ENCODE data around the gene SLC25A31. TPM values are rescaled to one million over a fixed set of nuclear protein-coding genes. Genes with fewer than 3 reads are reported as not detected.
A peak's percentile ranks its signal among the peaks of the same experiment; 100 is the strongest.

Gene SLC25A31
- total RNA-seq, 1 experiment from 2014 or later = not detected

GRCh38 chr4:127759228-127759820 lies 29.1 kb downstream of the SLC25A31 start:
- TF ChIP-seq EZH2 (IDR thresholded peaks at IDR 0.05; ENCODE audit: low read depth) (no peak), CTCF (conservative IDR thresholded peaks at IDR 0.05) (no peak)
- H3K36me3 ChIP-seq (ENCODE audit: low read depth) = no peaks in the 10 kb centered on the region
- no peak overlapping the region for H2AFZ ChIP-seq
- H3K9me3 ChIP-seq (ENCODE audit: insufficient read depth, low read depth) = no peaks in the 10 kb centered on the region
- DNase-seq = no peak
- no peaks in the 10 kb centered on the region for H3K27me3 ChIP-seq (ENCODE audit: insufficient read depth, low read depth)
- H3K4me2 ChIP-seq = no peak overlapping the region
- no peaks in the 10 kb centered on the region for H3F3A ChIP-seq (ENCODE audit: insufficient read depth, low read depth)
- ChIA-PET CTCF (no interaction called here), POLR2A (ENCODE audit: unreplicated experiment) (no interaction called here)
- H3K27ac ChIP-seq = no peak overlapping the region
- no peaks in the 10 kb centered on the region for H3K4me1 ChIP-seq (replicated peaks; ENCODE audit: insufficient read depth)
- H3K4me3 ChIP-seq = no peak overlapping the region
- intact Hi-C loops (cut with micrococcal nuclease; ENCODE audit: unreplicated experiment) = no loop called here
- H4K20me1 ChIP-seq (ENCODE audit: insufficient read depth) = no peaks in the 10 kb centered on the region
- no peaks in the 10 kb centered on the region for H3K79me2 ChIP-seq (ENCODE audit: low read depth)
- H3K9me2 ChIP-seq (ENCODE audit: insufficient read depth) = no peaks in the 10 kb centered on the region
- BruUV-seq (replicated peaks) = no TSS peak

GRCh38 chr4:127759893-127760292 lies 29.7 kb downstream of the SLC25A31 start:
- ChIA-PET CTCF (no interaction called here), POLR2A (ENCODE audit: unreplicated experiment) (no interaction called here)
- peak overlapping the region; percentile 56; the same call in 1 of the 2 replicates for H2AFZ ChIP-seq
- no peak overlapping the region for H3K4me2 ChIP-seq
- no peaks in the 10 kb centered on the region for H3K27me3 ChIP-seq (ENCODE audit: insufficient read depth, low read depth)
- H3K9me2 ChIP-seq (ENCODE audit: insufficient read depth) = no peaks in the 10 kb centered on the region
- H3K27ac ChIP-seq = no peak overlapping the region
- no peaks in the 10 kb centered on the region for H3K36me3 ChIP-seq (ENCODE audit: low read depth)
- no peak overlapping the region for H3K4me3 ChIP-seq
- no peaks in the 10 kb centered on the region for H3K9me3 ChIP-seq (ENCODE audit: insufficient read depth, low read depth)
- no peaks in the 10 kb centered on the region for H3K4me1 ChIP-seq (replicated peaks; ENCODE audit: insufficient read depth)
- no peaks in the 10 kb centered on the region for H4K20me1 ChIP-seq (ENCODE audit: insufficient read depth)
- no peaks in the 10 kb centered on the region for H3F3A ChIP-seq (ENCODE audit: insufficient read depth, low read depth)
- intact Hi-C loops (cut with micrococcal nuclease; ENCODE audit: unreplicated experiment) = no loop called here
- BruUV-seq (replicated peaks) = no TSS peak
- TF ChIP-seq CTCF (conservative IDR thresholded peaks at IDR 0.05) (no peak), EZH2 (IDR thresholded peaks at IDR 0.05; ENCODE audit: low read depth) (no peak)
- no peak for DNase-seq
- H3K79me2 ChIP-seq (ENCODE audit: low read depth) = no peaks in the 10 kb centered on the region

GRCh38 chr4:127771535-127772275 lies 41.5 kb downstream of the SLC25A31 start:
- Histone ChIP-seq H3K36me3 (ENCODE audit: low read depth) (no peaks in the 10 kb centered on the region), H3K4me3 (no peak overlapping the region), H3K4me2 (no peak overlapping the region), H3K9me3 (ENCODE audit: insufficient read depth, low read depth) (no peaks in the 10 kb centered on the region), H3K4me1 (replicated peaks; ENCODE audit: insufficient read depth) (peaks cover 6% of the 10 kb centered on the region), H2AFZ (no peak overlapping the region), H4K20me1 (ENCODE audit: insufficient read depth) (no peaks in the 10 kb centered on the region), H3K9me2 (ENCODE audit: insufficient read depth) (no peaks in the 10 kb centered on the region), H3K27ac (no peak overlapping the region), H3F3A (ENCODE audit: insufficient read depth, low read depth) (no peaks in the 10 kb centered on the region), H3K79me2 (ENCODE audit: low read depth) (no peaks in the 10 kb centered on the region), H3K27me3 (ENCODE audit: insufficient read depth, low read depth) (no peaks in the 10 kb centered on the region)
- BruUV-seq (replicated peaks) = no TSS peak
- no peak for TF ChIP-seq CTCF (conservative IDR thresholded peaks at IDR 0.05)
- no peak for TF ChIP-seq EZH2 (IDR thresholded peaks at IDR 0.05; ENCODE audit: low read depth)
- intact Hi-C loops (cut with micrococcal nuclease; ENCODE audit: unreplicated experiment) = no loop called here
- no peak for DNase-seq
- CTCF ChIA-PET = no interaction called here
- POLR2A ChIA-PET (ENCODE audit: unreplicated experiment) = no interaction called here
